OCI-LY7 (cell line): ENCODE results near the gene SERPIND1.

ENCODE experiments used
- EZH2phosphoT487 ChIP-seq: fragments of 200-600 bp; sonication (generic); IDR thresholded peaks from 2 replicates; pipeline ENCODE4 v1.6.1; 2018; ENCODE audit warnings: low read depth, borderline replicate concordance, mild to moderate bottlenecking, mixed run types, antibody characterized with exemption, low read length, moderate library complexity, mixed read lengths
- TF ChIP-seq, protein P1 (sequence below): fragments of 200-600 bp; sonication (generic); conservative IDR thresholded peaks from 2 replicates; pipeline ENCODE4 v1.5.1; 2014; ENCODE audit warnings: mild to moderate bottlenecking, antibody characterized with exemption, low read length, moderate library complexity, mixed read lengths

DNA sequence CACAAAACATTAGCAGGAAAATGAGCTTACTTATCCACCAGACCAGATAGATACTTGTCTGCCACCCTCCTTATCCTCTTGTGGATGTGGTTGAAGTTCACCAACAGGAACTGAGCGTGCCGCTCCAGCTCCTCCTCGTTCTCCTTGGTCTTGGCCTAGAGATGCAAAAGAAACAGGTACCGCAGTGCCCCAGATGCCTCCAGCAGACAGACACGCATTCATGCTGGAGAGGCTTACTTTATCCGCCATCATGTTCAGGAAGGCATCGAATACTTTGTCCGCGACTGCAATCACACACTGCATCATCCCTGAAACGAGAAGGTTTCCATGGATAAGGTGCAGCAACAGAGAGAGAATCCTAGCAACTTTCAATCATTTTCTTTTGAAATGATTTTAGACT is 21.0 kb upstream of the SERPIND1 start:
- TF ChIP-seq, protein P1, sequence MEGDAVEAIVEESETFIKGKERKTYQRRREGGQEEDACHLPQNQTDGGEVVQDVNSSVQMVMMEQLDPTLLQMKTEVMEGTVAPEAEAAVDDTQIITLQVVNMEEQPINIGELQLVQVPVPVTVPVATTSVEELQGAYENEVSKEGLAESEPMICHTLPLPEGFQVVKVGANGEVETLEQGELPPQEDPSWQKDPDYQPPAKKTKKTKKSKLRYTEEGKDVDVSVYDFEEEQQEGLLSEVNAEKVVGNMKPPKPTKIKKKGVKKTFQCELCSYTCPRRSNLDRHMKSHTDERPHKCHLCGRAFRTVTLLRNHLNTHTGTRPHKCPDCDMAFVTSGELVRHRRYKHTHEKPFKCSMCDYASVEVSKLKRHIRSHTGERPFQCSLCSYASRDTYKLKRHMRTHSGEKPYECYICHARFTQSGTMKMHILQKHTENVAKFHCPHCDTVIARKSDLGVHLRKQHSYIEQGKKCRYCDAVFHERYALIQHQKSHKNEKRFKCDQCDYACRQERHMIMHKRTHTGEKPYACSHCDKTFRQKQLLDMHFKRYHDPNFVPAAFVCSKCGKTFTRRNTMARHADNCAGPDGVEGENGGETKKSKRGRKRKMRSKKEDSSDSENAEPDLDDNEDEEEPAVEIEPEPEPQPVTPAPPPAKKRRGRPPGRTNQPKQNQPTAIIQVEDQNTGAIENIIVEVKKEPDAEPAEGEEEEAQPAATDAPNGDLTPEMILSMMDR, result no peak
- TF ChIP-seq EZH2phosphoT487, result no peak
